ENCODE results near the gene TBX3.

- TF ChIP-seq CTCF (IDR thresholded peaks at IDR 0.05) (no peak), EP300 (IDR thresholded peaks at IDR 0.05) (no peak)
Measured at GRCh38 chr12:114671443-114672411, 12.2 kb downstream of the TBX3 start.
